Stimulated activated naive CD8-positive, alpha-beta T cell treated with anti-CD3 and anti-CD28 coated beads, Interleukin-15, Interleukin-2, amounts not matched to agents 100 U/mL and 50 U/mL, for 24 hours (primary cell): ENCODE results near the gene AKAP12.
"Not testable (repeated sequence)": the region's sequence is repeated elsewhere in the genome, so short reads cannot be mapped to it uniquely, and the experiment has no call there.

Source experiments
- ATAC-seq: fragments of 150-1000 bp; cut with Tn5 transposase; one replicate; pipeline ENCODE4 v1.10.0; 2021
- DNase-seq: peaks from one replicate; pipeline ENCODE4 v3.0.0; 2021

AKAP12 gene

GRCh38 chr6:151349651-151350270 lies 110.0 kb downstream of the AKAP12 start:
- DNase-seq (no peak), ATAC-seq (no peak)

GRCh38 chr6:151350442-151351145 lies 110.8 kb downstream of the AKAP12 start:
- ATAC-seq (no peak), DNase-seq (no peak)

GRCh38 chr6:151351146-151351700 lies 111.5 kb downstream of the AKAP12 start:
- no peak for DNase-seq

GRCh38 chr6:151351731-151352130 lies 112.0 kb downstream of the AKAP12 start:
- no peak for DNase-seq
- ATAC-seq, result no peak

More at GRCh38 chr6:151351146-151351700, 111.5 kb downstream of the AKAP12 start:
- ATAC-seq, result no peak

- DNase-seq, result no peak
- ATAC-seq, result no peak
These were observed 112.9 kb downstream of the AKAP12 start for GRCh38 chr6:151352410-151353396.

- no peak for ATAC-seq
- DNase-seq, result no peak
These were observed 114.0 kb downstream of the AKAP12 start for GRCh38 chr6:151353795-151354194.

- not testable (repeated sequence) for ATAC-seq, DNase-seq
These were observed 117.2 kb downstream of the AKAP12 start for GRCh38 chr6:151356983-151357382.

GRCh38 chr6:151357758-151358436 lies 118.1 kb downstream of the AKAP12 start:
- DNase-seq (no peak), ATAC-seq (no peak)

GRCh38 chr6:151358475-151358874 lies 118.7 kb downstream of the AKAP12 start:
- ATAC-seq (no peak), DNase-seq (no peak)

- ATAC-seq, result no peak
These were observed 119.7 kb downstream of the AKAP12 start for GRCh38 chr6:151359486-151359885.

GRCh38 chr6:151365233-151365632 lies 125.5 kb downstream of the AKAP12 start:
- ATAC-seq (no peak), DNase-seq (no peak)

More at GRCh38 chr6:151359486-151359885, 119.7 kb downstream of the AKAP12 start:
- no peak for DNase-seq

- DNase-seq (no peak), ATAC-seq (no peak)
These were observed 130.8 kb downstream of the AKAP12 start for GRCh38 chr6:151370509-151371078.

GRCh38 chr6:151372164-151372563 lies 132.4 kb downstream of the AKAP12 start:
- DNase-seq, result peak; percentile 52
- peak; percentile 90 for ATAC-seq

- ATAC-seq, result no peak
These were observed 134.4 kb downstream of the AKAP12 start for GRCh38 chr6:151374036-151374683.

GRCh38 chr6:151375833-151376232 lies 136.1 kb downstream of the AKAP12 start:
- ATAC-seq, result no peak
- DNase-seq, result no peak

More at GRCh38 chr6:151374036-151374683, 134.4 kb downstream of the AKAP12 start:
- no peak for DNase-seq

- ATAC-seq, result no peak
- DNase-seq, result no peak
These were observed 136.7 kb downstream of the AKAP12 start for GRCh38 chr6:151376440-151376839.

GRCh38 chr6:151377095-151377494 lies 137.3 kb downstream of the AKAP12 start:
- DNase-seq, result no peak
- no peak for ATAC-seq

- peak; percentile 26 for DNase-seq
- peak; percentile 67 for ATAC-seq
These were observed 140.4 kb downstream of the AKAP12 start for GRCh38 chr6:151379933-151380847.

- ATAC-seq (peak; percentile 6), DNase-seq (no peak)
These were observed 141.1 kb downstream of the AKAP12 start for GRCh38 chr6:151380848-151381205.

- no peak for ATAC-seq
- no peak for DNase-seq
These were observed 142.0 kb downstream of the AKAP12 start for GRCh38 chr6:151381722-151382121.
